ENCODE results near the gene RPS19BP1.
"Not testable (repeated sequence)": the region's sequence is repeated elsewhere in the genome, so short reads cannot be mapped to it uniquely, and the experiment has no call there.

RPS19BP1 gene

GRCh38 chr22:39510529-39511149, 21.9 kb downstream of the RPS19BP1 start:
- DNase-seq = no peak

- no peak for DNase-seq
These were observed 24.2 kb downstream of the RPS19BP1 start for GRCh38 chr22:39508393-39508792.

- not testable (repeated sequence) for DNase-seq
These were observed 25.5 kb downstream of the RPS19BP1 start for GRCh38 chr22:39507021-39507420.

- no peak for DNase-seq
These were observed 28.5 kb downstream of the RPS19BP1 start for GRCh38 chr22:39504071-39504470.

- DNase-seq = no peak
These were observed 28.9 kb downstream of the RPS19BP1 start for GRCh38 chr22:39503630-39504029.

GRCh38 chr22:39502789-39503409, 29.6 kb downstream of the RPS19BP1 start:
- peak; percentile 53 for DNase-seq

GRCh38 chr22:39502109-39502788, 30.3 kb downstream of the RPS19BP1 start, which contains the start of gene MIEF1:
TSS of gene MIEF1 (plus strand) at chr22:39502290. CDS start at chr22:39511295, 9,005 bp downstream.
- peak; percentile 97 for DNase-seq

GRCh38 chr22:39501644-39502108, 30.9 kb downstream of the RPS19BP1 start:
- no peak for DNase-seq

- no peak for DNase-seq
These were observed 32.4 kb downstream of the RPS19BP1 start for GRCh38 chr22:39500101-39500500.

- no peak for DNase-seq
These were observed 33.7 kb downstream of the RPS19BP1 start for GRCh38 chr22:39498802-39499201.

- no peak for DNase-seq
These were observed 34.2 kb downstream of the RPS19BP1 start for GRCh38 chr22:39498368-39498767.

GRCh38 chr22:39497429-39497828, 35.1 kb downstream of the RPS19BP1 start:
- DNase-seq = no peak

GRCh38 chr22:39496131-39496838, 36.3 kb downstream of the RPS19BP1 start:
- DNase-seq = peak; percentile 63

- DNase-seq = peak; percentile 37
These were observed 38.0 kb downstream of the RPS19BP1 start for GRCh38 chr22:39494471-39495120.

- DNase-seq = peak; percentile 83
These were observed 38.8 kb downstream of the RPS19BP1 start for GRCh38 chr22:39493759-39494158.

GRCh38 chr22:39492186-39492585, 40.4 kb downstream of the RPS19BP1 start:
- DNase-seq = no peak

GRCh38 chr22:39491696-39492095, 40.9 kb downstream of the RPS19BP1 start:
- DNase-seq = no peak

- no peak for DNase-seq
These were observed 41.4 kb downstream of the RPS19BP1 start for GRCh38 chr22:39490966-39491680.

GRCh38 chr22:39490135-39490798, 42.3 kb downstream of the RPS19BP1 start:
- peak; percentile 68 for DNase-seq

- DNase-seq = no peak
These were observed 43.2 kb downstream of the RPS19BP1 start for GRCh38 chr22:39489094-39490068.

Data from EL (cell line).